NOMO-1 treated with DMSO at 0.1 percent for 48 hours (cell line): ENCODE data around the gene ASB1.

ENCODE experiments used
- DNase-seq: peaks from one replicate; lab custom pipeline; 2025; ENCODE audit not compliant: unreplicated experiment; lab: John Stamatoyannopoulos, UW

ASB1 gene

DNA sequence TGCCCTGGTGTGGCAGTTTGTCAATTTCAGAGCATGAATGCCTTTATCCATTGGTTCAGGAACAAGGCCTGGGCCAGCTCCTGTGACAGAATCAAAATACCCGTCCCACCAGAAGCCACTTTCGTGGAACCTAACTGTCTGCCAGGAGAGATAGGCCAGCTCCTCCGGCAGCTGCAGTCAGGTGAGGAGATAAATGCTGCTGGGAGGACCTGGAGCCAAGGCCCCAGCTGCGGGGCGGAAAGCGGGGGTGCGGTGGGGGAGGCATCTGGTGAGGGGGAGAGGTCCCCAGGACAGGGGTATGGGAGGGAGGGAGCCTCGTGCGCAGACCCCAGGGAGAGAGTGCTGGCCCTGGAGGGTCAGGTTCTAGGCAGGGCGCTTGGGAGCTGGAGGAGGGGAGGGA lies 4.4 kb upstream of the ASB1 start:
- no peak for DNase-seq

DNA sequence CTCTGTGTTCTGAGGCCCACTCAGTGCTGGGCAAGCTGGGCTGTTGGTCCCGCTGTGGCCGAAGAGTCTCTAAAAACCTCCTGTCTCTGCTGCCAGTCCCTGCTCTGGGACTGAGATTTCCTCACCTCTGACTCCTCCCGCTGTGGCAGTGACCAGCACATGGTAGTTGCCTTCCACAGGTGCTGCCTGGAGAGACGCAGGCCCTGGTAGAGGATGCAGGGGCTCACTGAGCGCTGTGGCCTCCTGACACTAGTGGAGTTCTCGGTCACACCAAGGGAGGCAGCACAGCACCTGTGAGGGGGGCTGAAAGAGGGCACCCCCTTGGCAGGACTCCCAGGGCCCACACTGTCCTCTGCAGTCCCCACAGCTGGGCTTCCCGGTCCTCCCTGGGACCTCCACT lies 3.8 kb upstream of the ASB1 start:
- no peak for DNase-seq

DNA sequence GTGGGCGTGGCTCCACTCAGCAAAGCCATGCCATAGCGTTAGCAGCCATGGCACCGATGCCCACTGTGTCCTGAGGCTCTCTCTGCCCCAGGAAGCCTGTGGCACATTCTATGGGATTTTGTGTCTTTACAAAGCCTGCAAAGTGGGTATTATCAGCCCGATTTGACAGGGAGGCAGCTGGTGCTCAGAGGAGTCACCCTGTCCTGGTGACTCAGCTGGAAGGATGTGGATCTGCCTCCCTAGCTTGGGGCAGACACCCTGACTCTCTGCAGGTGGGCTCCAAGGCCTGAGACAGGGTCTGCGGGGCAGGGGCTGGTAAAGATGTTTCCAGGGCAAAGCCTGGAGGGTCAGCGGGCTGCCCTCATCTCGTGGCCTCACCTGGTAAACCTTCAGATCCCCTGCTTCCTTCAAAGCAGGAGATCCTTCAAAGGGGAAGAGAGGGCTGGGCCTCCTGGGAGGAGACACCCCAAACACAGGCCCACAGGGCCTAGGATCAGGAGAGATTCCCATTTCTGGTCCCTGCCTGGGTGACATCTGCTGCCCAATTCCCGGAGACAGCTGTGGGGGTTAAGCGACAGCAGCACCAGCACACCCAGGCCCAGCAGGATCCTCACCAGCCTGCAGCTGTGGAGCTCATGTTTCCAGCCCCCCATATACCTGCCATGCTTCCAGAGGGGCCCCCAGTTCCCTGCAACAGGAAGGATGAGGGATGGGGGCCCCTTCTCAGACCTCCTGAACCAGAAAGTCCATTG lies 3.0 kb upstream of the ASB1 start:
- DNase-seq = no peak

DNA sequence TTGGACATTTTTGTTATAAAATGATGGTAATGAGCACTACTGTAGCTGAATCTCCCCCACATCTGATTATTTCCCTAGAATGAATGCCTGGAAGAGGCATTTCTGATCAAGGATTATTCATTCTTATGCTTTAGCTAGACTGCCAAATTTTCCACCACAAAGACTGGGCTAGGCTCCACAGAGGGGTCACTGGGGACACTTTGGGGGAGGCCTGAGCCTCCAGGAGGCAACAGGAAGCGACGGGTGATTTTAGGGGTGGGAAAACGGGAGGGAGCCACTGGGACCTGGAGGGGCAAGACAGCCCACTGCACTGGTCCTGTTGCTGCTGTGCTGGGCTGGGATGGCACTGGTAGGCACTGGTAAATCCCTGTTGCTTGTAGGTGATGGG lies 2.4 kb upstream of the ASB1 start:
- no peak for DNase-seq

DNA sequence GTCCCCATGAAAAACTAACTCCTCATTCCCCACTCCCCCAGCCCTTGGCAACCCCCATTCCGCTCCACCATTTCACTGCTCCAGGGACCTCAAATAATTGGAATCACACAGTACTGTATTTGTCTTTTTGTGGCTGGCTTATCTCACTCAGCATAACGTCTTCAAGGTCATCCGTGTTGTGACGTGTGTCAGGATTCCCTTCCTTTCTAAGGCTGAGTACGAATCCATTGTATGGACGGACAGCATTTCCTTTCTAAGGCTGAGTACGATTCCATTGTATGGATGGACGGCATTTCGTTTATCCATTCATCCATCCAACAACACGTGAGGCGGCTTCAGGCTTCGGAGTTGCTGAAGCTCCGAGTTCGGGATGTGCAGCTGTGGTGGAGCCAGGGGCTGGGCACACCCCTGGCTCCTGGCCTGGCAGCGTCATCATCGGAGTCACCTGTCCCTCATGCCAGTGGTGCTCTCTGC lies 1.2 kb upstream of the ASB1 start:
- DNase-seq = no peak

DNA sequence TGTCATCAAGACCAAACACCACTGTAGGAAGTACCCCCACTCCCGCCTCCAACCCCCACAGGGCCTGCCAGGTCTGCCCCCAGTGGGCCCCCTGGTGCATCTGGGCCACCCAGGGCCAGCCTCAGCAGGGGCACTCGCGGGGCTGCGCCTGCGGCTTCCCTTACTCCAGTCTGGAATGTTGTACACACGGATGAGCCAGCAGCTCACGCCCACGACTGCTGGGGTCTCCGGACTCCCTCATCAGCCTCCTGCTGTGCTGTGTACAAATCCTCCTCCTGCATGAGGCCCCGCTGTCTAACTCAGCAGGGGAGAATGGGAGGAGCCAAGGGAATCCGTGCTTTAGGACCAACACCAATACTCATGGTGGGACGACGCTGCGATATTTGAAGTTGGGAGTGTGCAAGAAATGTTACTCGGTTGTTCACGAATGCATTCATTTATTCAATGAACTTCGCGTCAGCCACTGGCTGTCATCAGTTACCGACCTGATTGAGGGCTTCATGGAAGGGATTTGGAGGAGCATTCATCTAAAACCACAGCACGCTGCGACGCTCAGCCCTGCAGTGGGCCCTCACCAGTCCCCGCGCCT lies 654 bp upstream of the ASB1 start:
- peak; percentile 28 for DNase-seq

DNA sequence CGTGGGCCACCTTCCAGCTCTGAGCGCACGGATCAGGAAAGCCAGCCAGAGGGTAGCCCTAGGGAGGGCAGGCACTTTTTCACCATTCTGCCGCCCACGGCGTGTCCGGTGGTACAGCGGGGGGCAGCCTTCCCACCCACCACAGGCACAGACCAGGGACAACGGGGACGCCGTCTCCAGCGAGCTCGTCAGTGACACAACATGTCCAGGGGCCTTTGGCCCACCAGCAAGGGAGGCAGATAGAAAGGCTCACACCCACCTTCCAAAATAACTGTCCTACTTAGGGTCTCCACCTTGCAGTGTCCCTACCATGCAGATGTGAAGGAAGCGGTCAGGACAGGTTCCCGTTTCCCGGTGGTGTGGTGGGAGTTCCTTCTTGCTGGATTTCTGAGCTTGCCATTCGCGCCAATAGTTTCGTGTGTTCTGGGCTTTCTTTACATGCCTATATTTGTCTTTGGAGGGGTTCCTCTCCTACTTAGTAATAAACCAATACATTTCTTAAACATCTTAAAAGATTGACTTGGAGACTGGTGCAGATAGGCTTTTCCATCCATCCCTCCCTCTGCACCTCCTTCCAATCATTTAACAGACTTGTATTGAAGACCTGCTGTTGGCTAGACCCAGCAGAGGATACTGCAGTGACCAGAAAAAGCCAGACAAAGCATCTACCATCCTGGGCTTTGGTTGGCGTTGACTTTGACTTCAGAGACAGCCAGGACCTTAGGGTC lies 872 bp downstream of the ASB1 start:
- DNase-seq = no peak

DNA sequence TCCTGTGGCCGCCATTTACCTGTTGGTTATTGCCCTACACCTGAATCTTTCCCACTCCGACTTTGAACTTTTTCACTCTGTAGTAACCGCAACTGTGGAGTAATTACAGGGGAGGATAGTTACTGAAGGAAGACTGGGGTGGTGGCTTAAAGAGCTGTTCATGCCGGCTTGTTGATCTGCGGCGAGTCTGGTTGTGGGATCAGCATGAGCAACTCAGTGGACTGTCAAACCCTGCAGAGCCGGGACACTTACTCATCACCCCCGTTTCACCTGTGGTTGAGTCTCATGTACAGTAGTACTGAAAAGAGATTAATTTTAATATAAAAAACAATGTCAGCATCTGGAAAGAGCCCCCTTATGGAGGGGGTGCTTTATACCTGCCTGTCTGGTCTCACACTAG lies 2.1 kb downstream of the ASB1 start:
- DNase-seq = no peak

DNA sequence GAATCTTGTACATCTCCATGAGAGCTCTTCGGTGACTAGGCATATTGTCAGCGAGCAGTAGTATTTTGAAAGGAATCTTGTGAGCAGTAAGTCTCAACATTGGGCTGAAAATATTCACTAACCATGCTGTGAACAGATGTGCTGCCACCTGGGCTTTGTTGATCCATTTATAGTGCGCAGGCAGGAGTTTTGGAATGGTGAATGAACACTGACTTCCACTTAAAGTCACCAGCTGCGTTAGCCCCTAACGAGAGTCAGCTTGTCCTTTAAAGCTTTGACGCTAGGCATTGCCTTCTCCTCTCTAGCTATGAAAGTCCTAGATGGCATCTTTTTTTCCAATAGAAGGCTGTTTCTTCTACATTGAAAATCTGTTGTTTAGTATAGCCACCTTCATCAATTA lies 4.1 kb downstream of the ASB1 start:
- DNase-seq = no peak

DNA sequence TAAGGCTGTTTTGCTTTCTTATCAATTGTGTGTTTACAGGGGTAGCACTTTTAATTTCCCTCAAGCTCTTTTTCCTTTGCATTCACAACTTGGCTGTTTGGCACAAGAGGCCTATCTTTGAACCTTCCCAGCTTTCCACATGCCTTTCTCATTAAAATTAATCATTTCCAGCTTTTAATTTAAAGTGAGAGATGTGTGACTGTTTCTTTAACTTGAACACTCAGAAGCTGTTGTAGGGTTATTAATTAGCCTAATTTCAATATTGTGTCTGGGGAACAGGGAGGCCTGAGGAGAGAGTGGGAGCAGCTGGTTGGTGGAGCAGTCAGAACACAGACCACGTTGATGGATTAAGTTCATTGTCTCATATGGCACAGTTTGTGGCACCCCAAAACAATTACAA lies 4.7 kb downstream of the ASB1 start:
- no peak for DNase-seq

DNA sequence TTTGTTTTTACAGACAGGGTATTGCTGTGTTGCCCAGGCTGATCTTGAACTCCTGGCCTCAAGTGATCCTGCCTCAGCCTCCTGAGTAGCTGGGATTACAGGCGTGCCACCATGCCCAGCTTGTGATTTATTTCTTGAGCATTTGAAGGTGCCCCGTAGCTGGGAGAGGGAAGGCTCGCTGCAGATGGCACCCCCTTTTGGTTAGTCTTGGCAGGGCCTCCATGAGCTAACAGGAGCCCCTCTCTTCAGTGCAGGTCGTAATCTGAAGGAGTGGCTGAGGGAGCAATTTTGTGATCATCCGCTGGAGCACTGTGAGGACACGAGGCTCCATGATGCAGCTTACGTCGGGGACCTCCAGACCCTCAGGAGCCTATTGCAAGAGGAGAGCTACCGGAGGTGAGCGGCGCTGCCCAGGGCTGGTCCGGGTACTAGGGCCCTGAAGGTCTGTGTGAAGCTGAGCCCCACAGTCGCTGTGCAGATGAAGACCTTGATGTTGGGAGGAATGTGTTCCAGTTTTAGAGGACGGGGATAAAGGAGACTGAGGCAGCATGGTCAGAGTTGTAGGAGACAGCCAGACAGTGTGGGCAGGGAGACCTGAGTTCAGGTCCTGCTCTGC lies 6.7 kb downstream of the ASB1 start:
- no peak for DNase-seq

DNA sequence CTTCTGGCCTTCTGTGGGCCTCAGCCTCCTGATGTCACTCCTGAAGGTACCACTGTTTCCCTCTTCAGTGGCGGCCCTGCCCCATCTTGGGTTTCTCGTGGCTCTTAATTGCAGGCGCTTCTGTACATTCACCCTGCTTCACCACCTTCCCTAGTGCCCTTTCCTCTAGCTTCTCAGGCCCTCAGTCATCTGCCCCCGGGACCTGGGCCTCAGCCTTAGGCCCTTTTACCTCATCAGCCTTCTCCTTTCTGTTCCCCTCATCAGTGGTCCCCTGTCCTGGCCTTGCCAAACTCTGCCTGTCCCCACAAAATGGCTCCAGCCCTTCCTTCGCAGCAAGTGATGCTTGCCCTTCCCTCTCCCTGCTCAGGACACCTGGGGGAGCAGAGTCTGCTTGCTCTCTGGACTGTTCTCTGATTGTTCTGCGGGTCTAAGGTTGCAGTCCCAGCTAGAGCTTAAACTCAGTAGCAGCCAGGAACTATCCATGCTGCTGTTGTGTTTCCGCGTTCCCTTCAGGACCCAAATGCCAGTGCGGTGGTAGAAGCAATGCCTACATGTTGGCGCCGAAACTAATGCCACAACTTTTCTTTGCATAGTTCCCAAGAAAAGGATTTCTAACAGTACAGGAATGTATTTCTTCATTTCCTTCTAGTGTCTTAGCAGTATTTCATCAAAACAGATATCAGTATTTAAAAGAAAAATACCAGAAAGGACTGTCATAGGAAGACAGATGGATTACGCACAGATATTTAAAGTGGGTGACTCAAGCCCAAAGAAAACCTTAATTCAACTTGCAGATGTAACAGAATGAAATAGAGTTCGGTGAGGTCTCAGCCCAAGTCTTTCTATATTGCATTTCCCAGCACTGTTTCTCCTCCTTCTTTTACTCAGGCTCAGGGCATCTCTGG lies 7.5 kb downstream of the ASB1 start:
- no peak for DNase-seq

DNA sequence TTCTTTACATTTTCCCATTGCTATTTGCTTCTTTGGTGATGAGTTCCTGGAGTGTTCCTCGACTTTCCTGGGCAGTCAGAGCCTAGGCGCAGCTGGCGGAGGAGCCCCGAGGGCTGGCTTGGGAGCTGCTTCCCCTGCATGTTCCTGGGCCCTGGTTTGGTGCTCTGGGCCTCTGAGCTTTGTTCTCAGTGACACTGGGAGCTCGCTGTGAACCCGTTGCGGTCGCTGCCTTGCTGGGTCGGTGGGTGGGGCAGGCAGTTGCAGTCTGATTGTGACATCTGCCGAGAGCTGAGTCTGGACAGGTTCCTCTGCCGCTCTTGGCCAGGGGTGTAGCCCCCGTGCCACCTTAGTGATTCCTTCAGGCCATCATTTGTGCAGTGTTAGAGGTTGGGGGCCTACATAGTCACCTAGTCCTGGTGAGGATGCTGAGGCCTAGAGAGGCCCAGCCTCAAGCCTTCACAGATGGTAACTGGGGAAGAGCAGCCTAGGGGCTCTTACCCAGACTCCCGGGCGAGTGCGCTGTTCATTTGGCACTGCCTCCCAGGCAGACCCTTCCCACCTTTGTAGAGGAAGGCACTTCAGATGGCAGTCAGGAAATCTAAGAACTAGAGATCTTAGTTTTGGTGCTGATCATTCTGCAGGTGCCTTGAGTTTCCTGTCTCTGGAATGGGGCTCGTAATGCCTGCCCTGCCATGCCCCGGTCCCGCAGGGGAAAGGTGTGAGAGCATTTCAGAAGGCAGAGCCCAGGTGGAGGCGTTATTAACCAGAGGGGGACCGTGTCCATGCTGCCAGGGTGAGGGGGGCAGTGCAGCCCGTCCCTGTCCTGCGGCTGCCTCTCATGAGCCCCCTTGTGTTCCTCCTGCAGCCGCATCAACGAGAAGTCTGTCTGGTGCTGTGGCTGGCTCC lies 8.4 kb downstream of the ASB1 start:
- peak; percentile 26 for DNase-seq

DNA sequence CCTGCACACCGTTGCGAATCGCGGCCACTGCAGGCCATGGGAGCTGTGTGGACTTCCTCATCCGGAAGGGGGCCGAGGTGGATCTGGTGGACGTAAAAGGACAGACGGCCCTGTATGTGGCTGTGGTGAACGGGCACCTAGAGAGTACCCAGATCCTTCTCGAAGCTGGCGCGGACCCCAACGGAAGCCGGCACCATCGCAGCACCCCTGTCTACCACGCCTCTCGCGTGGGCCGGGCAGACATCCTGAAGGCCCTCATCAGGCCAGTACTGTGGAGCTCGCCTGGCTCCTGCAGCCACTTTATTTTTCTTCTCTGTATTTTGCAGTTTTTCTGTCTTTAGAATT lies 9.0 kb downstream of the ASB1 start:
- no peak for DNase-seq

DNA sequence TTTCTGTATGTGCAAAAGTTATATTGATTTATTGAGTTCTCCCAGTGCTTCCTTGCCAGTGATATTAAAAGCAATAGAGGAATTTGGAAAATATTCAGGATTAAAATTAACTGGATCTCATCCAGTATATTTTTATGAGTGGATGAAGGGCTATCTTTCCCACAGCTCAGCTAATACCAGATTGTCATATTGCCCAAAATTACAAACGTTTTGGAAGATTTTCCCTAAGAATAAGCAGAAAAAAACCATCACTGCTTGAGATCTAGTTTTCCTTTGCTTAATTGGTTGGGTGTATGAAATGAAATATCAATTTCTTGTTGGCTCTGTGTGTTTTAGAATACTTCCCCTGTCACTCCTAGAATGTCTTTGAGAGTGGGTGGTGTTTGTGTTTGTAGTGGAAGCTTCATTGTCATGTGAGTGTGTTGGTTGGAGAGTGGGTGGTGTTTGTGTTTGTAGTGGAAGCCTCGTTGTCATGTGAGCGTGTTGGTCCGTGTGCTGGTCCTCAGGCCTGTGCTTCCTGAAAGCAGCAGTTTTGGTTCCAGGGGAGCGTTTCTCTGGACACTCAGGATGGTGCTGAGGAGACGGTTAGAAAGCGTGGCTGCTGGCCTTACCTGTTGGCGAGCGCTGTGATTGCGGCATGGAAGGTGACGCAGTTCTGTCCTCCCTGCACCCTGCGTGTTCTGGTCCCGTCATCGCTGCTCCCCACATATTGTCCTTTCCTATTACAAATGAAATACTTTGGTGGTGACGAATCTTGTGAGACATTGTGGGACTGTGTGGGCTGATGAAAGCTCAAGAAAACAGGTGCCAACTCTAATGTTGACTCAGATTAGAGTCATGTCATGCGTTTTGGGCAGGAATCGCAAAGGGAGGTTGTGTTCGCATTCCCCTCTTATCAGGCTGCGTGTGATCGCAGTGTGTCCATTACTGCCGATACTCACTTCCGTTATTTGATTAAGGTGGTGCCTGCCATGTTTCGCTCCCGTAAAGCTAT lies 12.4 kb downstream of the ASB1 start:
- DNase-seq = no peak

DNA sequence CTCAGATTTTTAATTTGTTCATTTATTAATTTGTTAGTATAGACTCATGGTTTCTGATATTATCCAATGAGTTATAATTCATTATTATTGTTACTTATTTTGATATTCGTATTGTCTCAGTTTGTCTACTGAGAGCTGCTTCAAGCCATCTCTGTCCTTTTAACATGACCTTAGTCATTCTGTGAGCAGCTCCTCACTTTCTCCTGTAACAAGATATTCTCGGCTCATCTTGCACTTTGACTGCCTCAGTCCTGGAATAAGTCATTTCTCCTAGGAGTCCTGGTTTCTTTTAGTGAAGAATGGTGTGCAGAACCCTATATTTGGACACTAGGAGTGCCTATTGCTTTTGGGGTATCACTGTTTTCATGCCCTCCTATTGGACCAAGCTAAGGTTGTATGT lies 13.2 kb downstream of the ASB1 start:
- no peak for DNase-seq

DNA sequence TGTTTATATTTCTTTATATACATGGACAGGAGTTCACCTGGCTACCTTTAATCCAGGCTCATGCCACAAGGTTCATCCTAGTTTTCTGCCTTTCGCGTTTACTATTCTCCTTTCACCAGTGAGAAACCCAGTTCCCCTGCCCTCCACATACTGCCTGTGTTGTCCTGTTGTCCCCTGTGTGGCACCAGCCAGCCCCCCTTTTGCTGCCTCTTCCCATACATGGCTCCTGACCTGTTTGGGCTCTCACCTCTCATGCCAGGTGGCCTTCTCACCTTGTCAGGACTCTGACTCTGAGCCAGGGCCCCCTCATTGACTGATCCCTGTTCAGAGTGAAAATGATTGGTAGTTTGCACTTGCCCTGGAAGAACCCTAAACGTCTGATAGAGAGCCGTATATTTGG lies 13.6 kb downstream of the ASB1 start:
- no peak for DNase-seq

DNA sequence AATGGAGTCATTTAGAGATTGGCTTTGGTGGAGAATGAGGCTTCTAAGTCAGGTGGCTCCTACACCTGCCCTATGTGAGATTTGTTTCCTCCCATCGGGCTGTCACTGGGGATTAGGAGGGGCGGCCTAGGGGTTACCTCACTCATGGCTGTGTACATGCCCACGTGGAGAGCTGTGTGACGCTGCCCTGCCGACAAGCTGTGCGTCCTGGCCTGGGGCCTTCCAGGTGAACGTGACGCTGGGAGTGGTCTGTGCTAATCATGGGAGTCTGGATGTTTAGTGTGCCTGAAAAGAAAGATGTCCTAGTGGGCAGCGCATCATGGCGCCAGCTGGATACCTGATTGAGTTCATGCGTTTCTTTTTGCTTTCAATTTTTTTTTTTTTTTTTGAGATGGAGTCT lies 14.0 kb downstream of the ASB1 start:
- no peak for DNase-seq
